PC-9 (cell line): Measurements from ENCODE around the gene DNAI4. TPM values are rescaled to one million over a fixed set of nuclear protein-coding genes. Genes with fewer than 3 reads are reported as not detected.

Experiments used
- BruUV-seq: library from RNA; stranded (reverse); fragments of 400-500 nt; replicated peaks from 2 replicates; lab custom pipeline; 2021; lab: Mats Ljungman, UMichigan
- CTCF ChIA-PET: fragments of 300-600 bp; sonication (Branson Sonifier 250); formaldehyde crosslinking; loops from one replicate; lab custom pipeline; 2022; ENCODE audit warnings: antibody characterized with exemption; lab: Charles Lee
- POLR2A ChIA-PET: fragments of 300-600 bp; sonication (Branson Sonifier 250); formaldehyde crosslinking; loops from one replicate; lab custom pipeline; 2022; ENCODE audit warnings: antibody characterized with exemption; ENCODE audit not compliant: unreplicated experiment; lab: Charles Lee
- DNase-seq, 2 experiments: peaks; one replicate each; pipeline versions ENCODE4 v3.0.0 to v3.0.0-alpha.2; 2015 to 2022; ENCODE audit warnings: mixed read lengths in 1 of 2
- H2AFZ ChIP-seq: fragments of 200-600 bp; sonication (generic); 2 replicates; pipeline ENCODE4 v1.8.1; 2017; ENCODE audit warnings: antibody characterized with exemption
- H3F3A ChIP-seq: fragments of 200-600 bp; sonication (generic); 2 replicates; pipeline ENCODE4 v1.8.1; 2017; ENCODE audit warnings: antibody characterized with exemption, mild to moderate bottlenecking, low read depth; ENCODE audit not compliant: insufficient read depth
- H3K27ac ChIP-seq: fragments of 200-600 bp; sonication (generic); 2 replicates; pipeline ENCODE4 v1.6.1; 2016; ENCODE audit warnings: mixed run types
- H3K27me3 ChIP-seq: fragments of 200-600 bp; sonication (generic); 2 replicates; pipeline ENCODE4 v1.6.1; 2016; ENCODE audit warnings: low read depth, mixed run types; ENCODE audit not compliant: insufficient read depth
- H3K36me3 ChIP-seq: fragments of 200-600 bp; sonication (generic); 2 replicates; pipeline ENCODE4 v1.6.1; 2016; ENCODE audit warnings: low read depth, mixed run types
- H3K4me1 ChIP-seq: fragments of 200-600 bp; sonication (generic); replicated peaks from 2 replicates; pipeline ENCODE4 v1.6.1; 2016; ENCODE audit warnings: mixed run types; ENCODE audit not compliant: insufficient read depth
- H3K4me2 ChIP-seq: fragments of 200-600 bp; sonication (generic); 2 replicates; pipeline ENCODE4 v1.6.1; 2017; ENCODE audit warnings: mixed run types
- H3K4me3 ChIP-seq: fragments of 200-600 bp; sonication (generic); 2 replicates; pipeline ENCODE4 v1.6.1; 2016; ENCODE audit warnings: mixed run types
- H3K79me2 ChIP-seq: fragments of 200-600 bp; sonication (generic); 2 replicates; pipeline ENCODE4 v1.6.1; 2017; ENCODE audit warnings: low read depth, mixed run types
- H3K9me2 ChIP-seq: fragments of 200-600 bp; sonication (generic); 2 replicates; pipeline ENCODE4 v1.8.1; 2017; ENCODE audit warnings: mild to moderate bottlenecking; ENCODE audit not compliant: insufficient read depth
- H3K9me3 ChIP-seq: fragments of 200-600 bp; sonication (generic); 2 replicates; pipeline ENCODE4 v1.8.1; 2016; ENCODE audit warnings: low read depth; ENCODE audit not compliant: insufficient read depth
- H4K20me1 ChIP-seq: fragments of 200-600 bp; sonication (generic); 2 replicates; pipeline ENCODE4 v1.8.1; 2017; ENCODE audit not compliant: insufficient read depth
- CTCF ChIP-seq: fragments of 200-600 bp; sonication (generic); conservative IDR thresholded peaks from 2 replicates; pipeline ENCODE4 v1.6.1; 2017; ENCODE audit warnings: mixed run types, antibody characterized with exemption, mild to moderate bottlenecking, moderate library complexity
- EZH2 ChIP-seq: fragments of 200-600 bp; sonication (generic); IDR thresholded peaks from 2 replicates; pipeline ENCODE4 v1.8.0; 2017; ENCODE audit warnings: antibody characterized with exemption, low read depth
- intact Hi-C: fragments of 100-400 bp; cut with micrococcal nuclease; formaldehyde crosslinking; loops from one replicate; pipeline ENCODE4 v1.10.0; 2022; ENCODE audit not compliant: unreplicated experiment
- total RNA-seq: library from RNA; stranded (reverse); gene quantifications from 2 replicates; pipeline ENCODE4 v1.2.3, GENCODE V29; 2021

The DNAI4 gene
- total RNA-seq, 1 experiment from 2014 or later, result 12.6 TPM

- DNase-seq, result no peak
- Histone ChIP-seq H2AFZ (no peak overlapping the region), H3K4me1 (peaks cover 13% of the 10 kb centered on the region), H3K27ac (no peak overlapping the region), H3K36me3 (peaks cover 29% of the 10 kb centered on the region), H3K9me2 (no peaks in the 10 kb centered on the region), H4K20me1 (peaks cover 4% of the 10 kb centered on the region; the same call in 1 of the 2 replicates), H3K79me2 (peaks cover 37% of the 10 kb centered on the region; the same call in 1 of the 2 replicates), H3K4me3 (no peak overlapping the region), H3F3A (peaks cover 14% of the 10 kb centered on the region; the same call in 1 of the 2 replicates), H3K27me3 (no peaks in the 10 kb centered on the region), H3K9me3 (no peaks in the 10 kb centered on the region), H3K4me2 (no peak overlapping the region)
- ChIA-PET POLR2A (no interaction called here), CTCF (no interaction called here)
- no TSS peak for BruUV-seq
- TF ChIP-seq EZH2 (no peak), CTCF (no peak)
- intact Hi-C loops, result no loop called here
These were observed 22.6 kb upstream of the DNAI4 start for GRCh38 chr1:66947267-66947666.

- TF ChIP-seq CTCF, result no peak
- TF ChIP-seq EZH2, result no peak
- Histone ChIP-seq H3K27me3 (no peaks in the 10 kb centered on the region), H3K4me2 (no peak overlapping the region), H3K4me1 (peaks cover 13% of the 10 kb centered on the region), H2AFZ (no peak overlapping the region), H3K9me2 (no peaks in the 10 kb centered on the region), H3K27ac (no peak overlapping the region), H4K20me1 (peaks cover 4% of the 10 kb centered on the region; the same call in 1 of the 2 replicates), H3K36me3 (peaks cover 23% of the 10 kb centered on the region), H3K9me3 (no peaks in the 10 kb centered on the region), H3K79me2 (peaks cover 54% of the 10 kb centered on the region), H3K4me3 (no peak overlapping the region), H3F3A (peaks cover 14% of the 10 kb centered on the region; the same call in 1 of the 2 replicates)
- intact Hi-C loops, result loop anchor here (2.0 kb wide), 1 partner anchor 15 kb away; no protein-coding TSS in a partner anchor
- BruUV-seq, result no TSS peak
- POLR2A ChIA-PET, result interaction anchor here (0.6 to 1.6 kb wide), 2 partner anchors 21 to 105 kb away, joined by 6 to 9 read pairs; partner anchors contain the start of genes DNAI4 and MIER1
- CTCF ChIA-PET, result no interaction called here
- DNase-seq, result no peak
These were observed 20.7 kb upstream of the DNAI4 start for GRCh38 chr1:66945316-66945715.

- no TSS peak for BruUV-seq
- intact Hi-C loops, result loop anchor here (2.0 kb wide), 1 partner anchor 14 kb away; no protein-coding TSS in a partner anchor
- no peaks in the 10 kb centered on the region for H3K9me3 ChIP-seq
- peak overlapping the region; percentile 76 for H3K27ac ChIP-seq
- peaks cover 4% of the 10 kb centered on the region; the same call in 1 of the 2 replicates for H4K20me1 ChIP-seq
- H3K79me2 ChIP-seq, result peaks cover 61% of the 10 kb centered on the region
- peak overlapping the region; percentile 32 for H3K4me2 ChIP-seq
- H3K36me3 ChIP-seq, result peaks cover 27% of the 10 kb centered on the region
- no peaks in the 10 kb centered on the region for H3K9me2 ChIP-seq
- H3K4me1 ChIP-seq, result peaks cover 13% of the 10 kb centered on the region
- no peak overlapping the region for H2AFZ ChIP-seq
- ChIA-PET CTCF (no interaction called here), POLR2A (interaction anchor here (0.6 to 1.6 kb wide), 3 partner anchors 13 to 105 kb away, joined by 3 to 9 read pairs (median 6); partner anchors contain the start of genes DNAI4 and MIER1)
- peak; percentile 65 to 66 for DNase-seq
- H3F3A ChIP-seq, result peaks cover 14% of the 10 kb centered on the region; the same call in 1 of the 2 replicates
- no peak for TF ChIP-seq EZH2
- no peak for TF ChIP-seq CTCF
- H3K27me3 ChIP-seq, result no peaks in the 10 kb centered on the region
- H3K4me3 ChIP-seq, result no peak overlapping the region
These were observed 19.9 kb upstream of the DNAI4 start for GRCh38 chr1:66944330-66945274.
